ENCODE results near the gene PRICKLE1.

Gene PRICKLE1

GRCh38 chr12:42496886-42497285, 92.7 kb downstream of the PRICKLE1 start:
- in situ Hi-C loops (cut with HindIII; ENCODE audit: low sequenced_read_pairs), result loop anchor here (25.0 kb wide), 1 partner anchor 790 kb away; no protein-coding TSS in a partner anchor

- in situ Hi-C loops (cut with HindIII; ENCODE audit: low sequenced_read_pairs), result loop anchor here (25.0 kb wide), 1 partner anchor 792 kb away; no protein-coding TSS in a partner anchor
Measured at GRCh38 chr12:42495244-42495643, 94.3 kb downstream of the PRICKLE1 start.

- in situ Hi-C loops (cut with HindIII; ENCODE audit: low sequenced_read_pairs), result loop anchor here (25.0 kb wide), 1 partner anchor 795 kb away; no protein-coding TSS in a partner anchor
Measured at GRCh38 chr12:42492267-42492666, 97.3 kb downstream of the PRICKLE1 start.

- in situ Hi-C loops (cut with HindIII; ENCODE audit: low sequenced_read_pairs), result loop anchor here (25.0 kb wide), 1 partner anchor 797 kb away; no protein-coding TSS in a partner anchor
Measured at GRCh38 chr12:42490261-42490842, 99.2 kb downstream of the PRICKLE1 start.

GRCh38 chr12:42486407-42486806, 103.1 kb downstream of the PRICKLE1 start:
- in situ Hi-C loops (cut with HindIII; ENCODE audit: low sequenced_read_pairs), result loop anchor here (25.0 kb wide), 1 partner anchor 801 kb away; no protein-coding TSS in a partner anchor

- in situ Hi-C loops (cut with HindIII; ENCODE audit: low sequenced_read_pairs), result loop anchor here (25.0 kb wide), 1 partner anchor 801 kb away; no protein-coding TSS in a partner anchor
Measured at GRCh38 chr12:42485823-42486222, 103.7 kb downstream of the PRICKLE1 start.

- in situ Hi-C loops (cut with HindIII; ENCODE audit: low sequenced_read_pairs), result loop anchor here (25.0 kb wide), 1 partner anchor 802 kb away; no protein-coding TSS in a partner anchor
Measured at GRCh38 chr12:42484996-42485395, 104.5 kb downstream of the PRICKLE1 start.

GRCh38 chr12:42483521-42483790, 106.1 kb downstream of the PRICKLE1 start:
- in situ Hi-C loops (cut with HindIII; ENCODE audit: low sequenced_read_pairs), result loop anchor here (25.0 kb wide), 1 partner anchor 804 kb away; no protein-coding TSS in a partner anchor

- in situ Hi-C loops (cut with HindIII; ENCODE audit: low sequenced_read_pairs), result loop anchor here (25.0 kb wide), 1 partner anchor 804 kb away; no protein-coding TSS in a partner anchor
Measured at GRCh38 chr12:42482748-42483520, 106.6 kb downstream of the PRICKLE1 start.

GRCh38 chr12:42482041-42482747, 107.4 kb downstream of the PRICKLE1 start:
- in situ Hi-C loops (cut with HindIII; ENCODE audit: low sequenced_read_pairs), result loop anchor here (25.0 kb wide), 1 partner anchor 805 kb away; no protein-coding TSS in a partner anchor

GRCh38 chr12:42481368-42481767, 108.2 kb downstream of the PRICKLE1 start:
- in situ Hi-C loops (cut with HindIII; ENCODE audit: low sequenced_read_pairs), result loop anchor here (25.0 kb wide), 1 partner anchor 806 kb away; no protein-coding TSS in a partner anchor

- in situ Hi-C loops (cut with HindIII; ENCODE audit: low sequenced_read_pairs), result loop anchor here (25.0 kb wide), 1 partner anchor 809 kb away; no protein-coding TSS in a partner anchor
Measured at GRCh38 chr12:42477941-42478340, 111.6 kb downstream of the PRICKLE1 start.

GRCh38 chr12:42475106-42475505, 114.4 kb downstream of the PRICKLE1 start:
- in situ Hi-C loops (cut with HindIII; ENCODE audit: low sequenced_read_pairs), result loop anchor here (25.0 kb wide), 1 partner anchor 812 kb away; no protein-coding TSS in a partner anchor

GRCh38 chr12:42474391-42474790, 115.2 kb downstream of the PRICKLE1 start:
- in situ Hi-C loops (cut with HindIII; ENCODE audit: low sequenced_read_pairs), result no loop called here

GRCh38 chr12:42473561-42473960, 116.0 kb downstream of the PRICKLE1 start:
- in situ Hi-C loops (cut with HindIII; ENCODE audit: low sequenced_read_pairs), result no loop called here

- in situ Hi-C loops (cut with HindIII; ENCODE audit: low sequenced_read_pairs), result no loop called here
Measured at GRCh38 chr12:42473130-42473529, 116.4 kb downstream of the PRICKLE1 start.

- in situ Hi-C loops (cut with HindIII; ENCODE audit: low sequenced_read_pairs), result no loop called here
Measured at GRCh38 chr12:42472376-42472775, 117.2 kb downstream of the PRICKLE1 start.

- in situ Hi-C loops (cut with HindIII; ENCODE audit: low sequenced_read_pairs), result loop anchor here (5.0 kb wide), 1 partner anchor 77 kb away; no protein-coding TSS in a partner anchor
Measured at GRCh38 chr12:42469355-42470175, 120.0 kb downstream of the PRICKLE1 start.

GRCh38 chr12:42468921-42469320, 120.6 kb downstream of the PRICKLE1 start:
- in situ Hi-C loops (cut with HindIII; ENCODE audit: low sequenced_read_pairs), result loop anchor here (5.0 kb wide), 1 partner anchor 77 kb away; no protein-coding TSS in a partner anchor

GRCh38 chr12:42468341-42468821, 121.2 kb downstream of the PRICKLE1 start:
- in situ Hi-C loops (cut with HindIII; ENCODE audit: low sequenced_read_pairs), result loop anchor here (5.0 kb wide), 1 partner anchor 76 kb away; no protein-coding TSS in a partner anchor

All from endothelial cell of hepatic sinusoid (primary cell).